HG02610 (cell line): ENCODE data around the gene SLCO2A1.

Experiments used
- ATAC-seq: cut with Tn5 transposase; IDR thresholded peaks from one replicate; pipeline ENCODE4 v1.9.1; 2021; ENCODE audit warnings: mild to moderate bottlenecking, moderate library complexity; ENCODE audit not compliant: unreplicated experiment

SLCO2A1 gene

GRCh38 chr3:134061401-134061800, 31.7 kb upstream of the SLCO2A1 start:
- no peak for ATAC-seq

GRCh38 chr3:134060561-134061385, 31.0 kb upstream of the SLCO2A1 start:
- no peak for ATAC-seq

GRCh38 chr3:134059671-134060560, 30.2 kb upstream of the SLCO2A1 start:
- ATAC-seq: no peak

- ATAC-seq: no peak
Measured at GRCh38 chr3:134059035-134059601, 29.4 kb upstream of the SLCO2A1 start.

GRCh38 chr3:134057654-134058110, 28.0 kb upstream of the SLCO2A1 start:
- ATAC-seq: no peak

GRCh38 chr3:134057006-134057653, 27.4 kb upstream of the SLCO2A1 start:
- ATAC-seq: no peak

GRCh38 chr3:134056464-134056891, 26.8 kb upstream of the SLCO2A1 start:
- no peak for ATAC-seq

- no peak for ATAC-seq
Measured at GRCh38 chr3:134055661-134056060, 25.9 kb upstream of the SLCO2A1 start.

- no peak for ATAC-seq
Measured at GRCh38 chr3:134054881-134055280, 25.2 kb upstream of the SLCO2A1 start.

- ATAC-seq: no peak
Measured at GRCh38 chr3:134054231-134054630, 24.5 kb upstream of the SLCO2A1 start.

- no peak for ATAC-seq
Measured at GRCh38 chr3:134052370-134052769, 22.6 kb upstream of the SLCO2A1 start.

GRCh38 chr3:134049676-134050075, 20.0 kb upstream of the SLCO2A1 start:
- no peak for ATAC-seq

GRCh38 chr3:134048278-134048996, 18.7 kb upstream of the SLCO2A1 start:
- ATAC-seq: no peak

GRCh38 chr3:134044459-134044858, 14.7 kb upstream of the SLCO2A1 start:
- no peak for ATAC-seq

GRCh38 chr3:134040066-134040465, 10.3 kb upstream of the SLCO2A1 start:
- no peak for ATAC-seq

GRCh38 chr3:134039161-134039862, 9.6 kb upstream of the SLCO2A1 start:
- no peak for ATAC-seq

- ATAC-seq: no peak
Measured at GRCh38 chr3:134038716-134039115, 9.0 kb upstream of the SLCO2A1 start.

- no peak for ATAC-seq
Measured at GRCh38 chr3:134038071-134038491, 8.4 kb upstream of the SLCO2A1 start.

- ATAC-seq: no peak
Measured at GRCh38 chr3:134037168-134037567, 7.4 kb upstream of the SLCO2A1 start.

- no peak for ATAC-seq
Measured at GRCh38 chr3:134036291-134036690, 6.6 kb upstream of the SLCO2A1 start.
